ENCODE results near the gene DEPDC5.
A peak's percentile ranks its signal among the peaks of the same experiment; 100 is the strongest.
"Not testable (repeated sequence)": the region's sequence is repeated elsewhere in the genome, so short reads cannot be mapped to it uniquely, and the experiment has no call there.

Gene DEPDC5

DNA sequence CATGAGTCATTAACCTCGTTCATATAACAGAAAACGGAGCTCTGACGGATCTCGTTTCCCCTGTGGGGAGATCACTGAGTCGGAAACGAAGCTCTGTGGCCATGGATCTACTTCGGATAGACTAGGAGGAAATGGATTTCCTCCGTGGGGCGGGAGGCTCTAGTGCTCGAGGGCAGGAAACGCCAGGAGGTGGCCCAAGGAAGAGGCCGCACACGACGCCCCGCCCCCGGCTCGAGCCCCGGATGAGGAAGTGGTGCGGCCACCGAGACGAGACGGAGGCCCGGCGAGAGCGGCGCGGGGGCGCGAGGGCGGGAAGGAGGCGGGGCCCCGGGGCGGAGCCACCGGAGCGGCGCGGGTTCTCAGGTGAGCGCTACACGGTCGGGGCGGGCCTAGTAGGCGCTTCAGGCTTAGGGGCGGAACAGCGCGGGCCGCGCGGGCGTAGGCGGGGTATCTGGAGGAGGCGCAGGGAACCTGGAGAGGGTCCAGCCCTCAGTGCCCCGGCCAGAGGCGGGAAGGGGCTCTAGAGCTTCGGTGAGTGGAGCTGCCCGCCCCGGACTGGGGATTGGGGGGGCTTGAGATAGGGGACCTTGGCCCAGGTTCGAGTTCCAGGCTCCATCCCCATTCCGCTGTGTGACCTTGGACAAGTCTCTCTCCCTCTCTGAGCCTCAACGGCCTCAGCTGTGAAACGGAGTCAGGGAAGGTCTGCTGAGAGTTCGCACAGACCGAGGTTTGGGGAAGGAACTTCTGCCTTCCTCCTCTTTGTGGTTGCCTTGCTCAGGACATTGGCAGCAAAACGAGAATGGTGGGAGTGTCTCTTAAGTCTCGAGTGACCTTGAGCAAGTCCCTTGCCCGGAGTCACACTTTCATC lies at the start of gene DEPDC5:
TSS of gene DEPDC5 (plus strand) at position 386 of the 868 bp plus-strand sequence. CDS start 903 bp downstream, outside the sequence.
- peak within 1 kb of the TSS; percentile 82 for H3K4me3 Mint-ChIP-seq
- peaks cover 46% of the 10 kb centered on the region for H3K4me1 Mint-ChIP-seq
- ATAC-seq = peak; percentile 91
- peak within 1 kb of the TSS; percentile 96 for H3K27ac Mint-ChIP-seq
- no peaks in the 10 kb centered on the region for H3K27me3 Mint-ChIP-seq
- no peaks in the 10 kb centered on the region for H3K36me3 Mint-ChIP-seq
- no peaks in the 10 kb centered on the region for H3K9me3 Mint-ChIP-seq

GRCh38 chr22:31707519-31707918 lies 46.3 kb upstream of the DEPDC5 start:
- Mint-ChIP-seq H3K4me1 (no peaks in the 10 kb centered on the region), H3K36me3 (peaks cover 33% of the 10 kb centered on the region), H3K27me3 (no peaks in the 10 kb centered on the region)

DNA sequence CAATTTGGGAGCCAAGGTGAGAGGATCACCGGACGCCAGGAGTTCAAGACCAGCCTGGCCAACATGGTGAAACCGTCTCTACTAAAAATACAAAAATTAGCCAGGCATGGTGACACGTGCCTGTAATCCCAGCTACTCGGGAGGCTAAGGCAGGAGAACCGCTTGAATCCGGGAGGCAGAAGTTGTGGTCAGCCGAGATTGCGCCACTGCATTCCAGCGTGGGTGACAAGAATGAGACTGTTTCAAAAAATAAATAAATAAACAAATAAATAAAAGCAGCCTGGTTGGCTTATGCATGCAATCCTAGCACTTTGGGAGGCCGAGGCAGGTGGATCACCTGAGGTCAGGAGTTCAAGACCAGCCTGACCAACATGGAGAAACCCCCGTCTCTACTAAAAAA lies 42.6 kb upstream of the DEPDC5 start:
- H3K4me1 Mint-ChIP-seq, H3K27me3 Mint-ChIP-seq, H3K4me3 Mint-ChIP-seq, ATAC-seq, H3K27ac Mint-ChIP-seq, H3K9me3 Mint-ChIP-seq: not testable (repeated sequence)
- H3K36me3 Mint-ChIP-seq = peaks cover 45% of the 10 kb centered on the region

More at GRCh38 chr22:31707519-31707918, 46.3 kb upstream of the DEPDC5 start:
- no peak overlapping the region for H3K4me3 Mint-ChIP-seq
- no peak for ATAC-seq
- no peak overlapping the region for H3K27ac Mint-ChIP-seq
- no peaks in the 10 kb centered on the region for H3K9me3 Mint-ChIP-seq

DNA sequence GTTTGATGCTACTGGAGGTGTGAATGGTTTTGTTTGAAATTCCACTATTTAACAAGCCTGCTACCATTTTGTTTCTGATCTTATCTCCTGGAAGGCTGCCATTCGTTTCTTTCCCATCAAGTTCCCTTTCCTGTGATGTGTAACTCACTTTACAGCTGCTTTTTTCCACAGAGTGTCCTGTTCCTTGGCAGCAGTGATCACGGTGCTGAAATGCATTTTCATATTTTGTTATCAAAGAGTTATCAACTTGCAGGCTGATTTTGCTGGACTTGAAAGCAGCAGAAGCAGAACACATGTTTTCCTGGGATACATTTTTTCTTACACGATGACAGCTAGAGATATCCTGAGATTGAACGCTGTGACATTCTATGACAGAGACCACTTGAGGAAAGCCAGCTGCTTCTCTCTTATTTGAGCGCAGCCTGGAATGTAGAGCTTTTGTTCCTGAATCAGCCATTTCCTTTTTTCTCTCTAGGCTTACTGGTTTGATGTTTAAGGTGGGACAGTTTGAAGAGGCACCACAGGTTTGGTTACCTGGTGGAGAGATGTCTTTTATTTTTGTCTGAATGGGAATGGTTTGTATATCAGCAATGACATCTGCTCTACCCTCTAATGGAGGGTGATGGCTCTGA lies 38.6 kb upstream of the DEPDC5 start:
- H3K9me3 Mint-ChIP-seq = no peaks in the 10 kb centered on the region
- no peak for ATAC-seq

DNA sequence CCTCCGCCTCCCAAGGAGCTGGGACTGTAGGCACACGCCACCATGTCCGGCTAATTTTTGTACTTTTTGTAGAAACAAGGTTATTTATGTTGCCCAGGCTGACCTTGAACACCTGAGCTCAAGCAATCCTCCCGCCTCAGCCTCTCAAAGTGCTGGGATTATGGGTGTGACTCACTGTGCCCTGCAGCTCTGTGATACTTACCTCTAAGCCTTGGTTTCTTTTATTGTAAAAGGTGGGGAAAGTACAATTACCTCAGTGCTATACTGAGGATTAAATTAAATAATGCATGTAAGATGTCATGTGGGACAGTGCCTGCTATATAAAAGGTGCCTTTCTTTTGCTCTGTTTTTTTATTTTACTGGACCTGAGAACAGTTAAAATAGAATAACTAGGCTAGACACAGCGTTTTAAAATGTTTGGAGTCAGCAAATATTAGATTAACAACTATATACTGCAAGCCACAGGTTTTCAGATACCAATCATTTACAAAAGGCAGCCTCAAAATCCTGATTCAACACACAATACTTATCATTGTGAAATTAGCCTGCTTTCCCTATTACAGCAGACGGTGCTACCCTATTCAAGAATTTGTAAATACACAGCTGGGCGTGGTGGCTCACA lies 33.9 kb upstream of the DEPDC5 start:
- Mint-ChIP-seq H3K4me3 (no peak overlapping the region), H3K4me1 (no peaks in the 10 kb centered on the region), H3K9me3 (no peaks in the 10 kb centered on the region), H3K27ac (no peak overlapping the region), H3K27me3 (no peaks in the 10 kb centered on the region), H3K36me3 (peaks cover 48% of the 10 kb centered on the region)
- ATAC-seq = no peak

More for the DNA sequence above, 38.6 kb upstream of the DEPDC5 start:
- H3K36me3 Mint-ChIP-seq = peaks cover 56% of the 10 kb centered on the region
- no peaks in the 10 kb centered on the region for H3K27me3 Mint-ChIP-seq
- no peaks in the 10 kb centered on the region for H3K4me1 Mint-ChIP-seq
- H3K4me3 Mint-ChIP-seq = no peak overlapping the region
- no peak overlapping the region for H3K27ac Mint-ChIP-seq

DNA sequence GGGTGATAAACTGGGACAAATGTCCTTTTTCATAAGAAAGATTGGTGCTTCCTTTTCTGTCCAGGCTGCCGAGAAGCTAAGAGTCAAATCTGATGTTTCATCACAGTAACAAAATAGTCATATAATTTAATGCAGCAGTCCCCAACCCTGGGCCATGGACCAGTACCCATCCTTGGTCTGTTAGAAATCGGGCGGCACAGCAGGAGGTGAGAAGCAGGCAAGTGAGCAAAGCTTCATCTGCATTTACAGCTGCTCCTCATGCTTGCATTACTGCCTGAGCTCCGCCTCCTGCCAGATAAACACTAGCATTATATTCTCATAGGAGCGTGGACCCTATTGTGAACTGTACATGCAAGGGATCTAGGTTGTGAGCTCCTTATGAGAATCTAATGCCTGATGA lies 30.1 kb upstream of the DEPDC5 start:
- ATAC-seq = no peak
- Mint-ChIP-seq H3K9me3 (no peaks in the 10 kb centered on the region), H3K27me3 (no peaks in the 10 kb centered on the region), H3K36me3 (peaks cover 33% of the 10 kb centered on the region), H3K27ac (no peak overlapping the region), H3K4me1 (no peaks in the 10 kb centered on the region), H3K4me3 (no peak overlapping the region)

- no peaks in the 10 kb centered on the region for H3K9me3 Mint-ChIP-seq
- no peak for ATAC-seq
- H3K27ac Mint-ChIP-seq = no peak overlapping the region
- no peaks in the 10 kb centered on the region for H3K27me3 Mint-ChIP-seq
- H3K4me1 Mint-ChIP-seq = peaks cover 1% of the 10 kb centered on the region
- no peak overlapping the region for H3K4me3 Mint-ChIP-seq
- peaks cover 19% of the 10 kb centered on the region for H3K36me3 Mint-ChIP-seq
Measured at GRCh38 chr22:31726692-31727091, 27.1 kb upstream of the DEPDC5 start.

GRCh38 chr22:31728857-31729256 lies 25.0 kb upstream of the DEPDC5 start:
- no peaks in the 10 kb centered on the region for H3K9me3 Mint-ChIP-seq
- no peak overlapping the region for H3K4me3 Mint-ChIP-seq
- ATAC-seq = no peak
- H3K36me3 Mint-ChIP-seq = peaks cover 16% of the 10 kb centered on the region
- H3K4me1 Mint-ChIP-seq = peaks cover 19% of the 10 kb centered on the region
- H3K27me3 Mint-ChIP-seq = no peaks in the 10 kb centered on the region
- no peak overlapping the region for H3K27ac Mint-ChIP-seq

GRCh38 chr22:31730344-31730711 lies 23.5 kb upstream of the DEPDC5 start:
- H3K36me3 Mint-ChIP-seq = peaks cover 19% of the 10 kb centered on the region
- H3K27me3 Mint-ChIP-seq = no peaks in the 10 kb centered on the region
- H3K27ac Mint-ChIP-seq = no peak overlapping the region
- peaks cover 28% of the 10 kb centered on the region for H3K4me1 Mint-ChIP-seq
- H3K4me3 Mint-ChIP-seq = no peak overlapping the region
- no peaks in the 10 kb centered on the region for H3K9me3 Mint-ChIP-seq
- no peak for ATAC-seq

DNA sequence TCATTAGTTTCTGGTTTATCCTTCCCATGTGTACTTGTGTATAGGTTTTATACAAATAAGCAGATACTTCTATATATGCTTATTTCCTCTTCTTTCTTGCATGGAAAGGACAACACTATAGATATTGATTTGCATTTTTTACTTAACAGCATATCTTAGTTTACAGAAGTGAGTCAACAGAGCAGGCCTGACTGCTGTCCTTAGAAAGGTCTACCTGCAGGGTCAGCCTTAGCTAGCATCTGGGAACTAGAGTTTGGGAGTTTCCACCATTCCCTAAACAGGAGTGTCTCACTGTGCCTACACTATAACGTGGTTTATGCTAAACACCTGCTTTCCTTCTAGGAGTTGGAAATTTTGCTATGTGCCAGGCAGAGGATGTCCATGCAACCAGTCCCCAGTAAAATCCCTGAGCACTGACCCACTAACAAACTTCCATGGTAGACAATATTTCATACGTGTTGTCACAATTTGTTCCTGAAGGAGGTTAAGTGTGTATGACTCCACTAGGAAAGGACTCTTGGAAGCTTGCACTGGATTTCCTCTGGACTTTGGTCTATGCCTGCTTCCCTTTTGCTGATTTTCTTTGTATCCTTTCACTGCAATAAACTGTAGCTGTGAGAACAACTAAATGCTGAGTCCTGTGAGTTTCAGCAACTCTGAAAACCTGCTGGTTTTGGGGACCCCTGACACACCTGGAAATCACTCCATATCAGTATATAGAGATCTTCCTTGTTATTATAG lies 21.6 kb upstream of the DEPDC5 start:
- no peak overlapping the region for H3K27ac Mint-ChIP-seq
- no peaks in the 10 kb centered on the region for H3K9me3 Mint-ChIP-seq
- H3K36me3 Mint-ChIP-seq = peaks cover 19% of the 10 kb centered on the region
- peaks cover 28% of the 10 kb centered on the region for H3K4me1 Mint-ChIP-seq
- ATAC-seq = no peak
- no peak overlapping the region for H3K4me3 Mint-ChIP-seq
- H3K27me3 Mint-ChIP-seq = no peaks in the 10 kb centered on the region

- peaks cover 29% of the 10 kb centered on the region for H3K36me3 Mint-ChIP-seq
- no peaks in the 10 kb centered on the region for H3K9me3 Mint-ChIP-seq
- H3K27ac Mint-ChIP-seq = no peak overlapping the region
- no peak for ATAC-seq
- H3K27me3 Mint-ChIP-seq = no peaks in the 10 kb centered on the region
- peaks cover 34% of the 10 kb centered on the region for H3K4me1 Mint-ChIP-seq
- H3K4me3 Mint-ChIP-seq = no peak overlapping the region
Measured at GRCh38 chr22:31733580-31734079, 20.2 kb upstream of the DEPDC5 start.

DNA sequence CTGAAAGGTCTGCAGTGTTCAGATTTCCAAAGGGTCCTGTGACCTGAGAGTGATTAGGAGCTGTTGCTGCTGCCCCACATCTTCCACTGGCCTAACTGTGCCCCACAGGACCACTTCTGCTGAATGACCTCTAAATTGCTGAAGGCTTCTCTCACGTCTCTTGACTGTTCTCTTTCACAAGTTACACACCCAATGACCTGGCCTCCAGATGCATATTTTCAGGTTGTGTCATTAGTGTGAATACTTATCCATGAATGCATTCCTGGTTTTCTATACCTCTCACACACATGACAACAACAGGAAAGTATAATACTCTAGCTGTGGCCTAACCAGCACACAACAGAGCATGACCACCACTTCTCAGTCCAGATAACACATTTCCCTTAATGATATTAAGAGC lies 19.3 kb upstream of the DEPDC5 start:
- Mint-ChIP-seq H3K36me3 (peaks cover 29% of the 10 kb centered on the region), H3K27me3 (no peaks in the 10 kb centered on the region), H3K4me3 (no peak overlapping the region), H3K9me3 (no peaks in the 10 kb centered on the region), H3K4me1 (peaks cover 35% of the 10 kb centered on the region), H3K27ac (no peak overlapping the region)
- no peak for ATAC-seq

DNA sequence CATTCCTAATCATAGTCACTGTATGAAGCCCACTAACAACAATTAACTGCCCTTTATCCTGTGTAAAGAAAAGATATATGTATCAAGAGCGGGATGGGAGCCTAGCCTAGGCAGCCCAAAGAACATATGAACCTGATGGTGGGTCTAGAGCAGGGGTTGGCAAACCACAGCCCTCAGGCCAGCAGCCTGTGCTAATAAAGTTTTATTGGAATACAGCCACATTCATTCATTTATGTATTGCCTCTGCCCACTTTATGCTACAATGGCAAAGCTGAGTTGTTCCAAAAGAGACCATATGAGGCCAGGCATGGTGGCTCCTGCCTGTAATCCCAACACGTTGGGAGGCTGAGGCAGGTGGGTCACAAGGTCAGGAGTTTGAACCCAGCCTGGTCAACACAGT lies 17.4 kb upstream of the DEPDC5 start:
- ATAC-seq = no peak
- Mint-ChIP-seq H3K9me3 (no peaks in the 10 kb centered on the region), H3K4me3 (no peak overlapping the region), H3K27me3 (no peaks in the 10 kb centered on the region), H3K36me3 (peaks cover 29% of the 10 kb centered on the region), H3K4me1 (peaks cover 35% of the 10 kb centered on the region), H3K27ac (no peak overlapping the region)

- Mint-ChIP-seq H3K4me3 (no peak overlapping the region), H3K36me3 (peaks cover 35% of the 10 kb centered on the region), H3K27ac (no peak overlapping the region), H3K9me3 (no peaks in the 10 kb centered on the region), H3K4me1 (peaks cover 38% of the 10 kb centered on the region), H3K27me3 (no peaks in the 10 kb centered on the region)
- no peak for ATAC-seq
Measured at GRCh38 chr22:31737932-31738331, 15.9 kb upstream of the DEPDC5 start.

DNA sequence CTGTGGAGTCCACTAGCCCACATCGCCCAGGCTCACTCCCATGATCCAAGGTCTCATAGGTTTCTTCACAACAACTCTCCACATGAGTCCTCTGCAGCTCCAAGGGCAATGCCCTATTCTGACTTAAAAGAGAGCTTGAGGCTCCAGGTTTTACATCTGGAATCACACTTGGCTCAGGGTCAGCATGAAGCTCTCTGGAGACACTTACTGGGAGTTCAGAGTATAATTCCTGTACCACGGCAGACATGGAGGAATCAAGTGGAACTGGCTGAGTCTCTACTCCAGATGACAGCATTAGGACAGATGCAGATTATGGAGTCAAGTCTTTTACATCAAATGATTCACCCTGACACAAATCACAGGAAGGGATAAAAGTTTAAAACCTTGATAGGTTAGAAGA lies 15.3 kb upstream of the DEPDC5 start:
- Mint-ChIP-seq H3K27ac (no peak overlapping the region), H3K4me1 (peaks cover 35% of the 10 kb centered on the region), H3K4me3 (no peak overlapping the region), H3K36me3 (peaks cover 33% of the 10 kb centered on the region), H3K9me3 (no peaks in the 10 kb centered on the region), H3K27me3 (no peaks in the 10 kb centered on the region)
- no peak for ATAC-seq
